GM23338 (cell line): ENCODE data around the gene BTBD9.

Experiments used
- CREB1 ChIP-seq: fragments of 250-450 bp; sonication (Bioruptor Pico); IDR thresholded peaks from 2 replicates; pipeline ENCODE4 v1.5.0; 2020; ENCODE audit warnings: low read depth, mild to moderate bottlenecking, moderate library complexity
- CTCF ChIP-seq, 2 experiments: fragments of 200-600 bp in 1 of 2; sonication (generic) in 1 of 2; conservative IDR thresholded peaks; 2 replicates each; pipeline versions ENCODE4 v1.5.1 to v1.6.1; 2016 to 2017; ENCODE audit warnings: antibody characterized with exemption in 2 of 2, low read depth in 2 of 2, mild to moderate bottlenecking in 2 of 2, moderate library complexity in 1 of 2
- ETS1 ChIP-seq: IDR thresholded peaks from 2 replicates; pipeline ENCODE4 v1.6.1; 2016; ENCODE audit warnings: antibody characterized with exemption
- EZH2 ChIP-seq: fragments of 200-600 bp; sonication (generic); IDR thresholded peaks from one replicate; pipeline ENCODE4 v1.8.0; 2017; ENCODE audit warnings: antibody characterized with exemption, mild to moderate bottlenecking, low read depth; ENCODE audit not compliant: unreplicated experiment
- EZH2phosphoT487 ChIP-seq: fragments of 200-600 bp; sonication (generic); IDR thresholded peaks from one replicate; pipeline ENCODE4 v1.8.1; 2018; ENCODE audit warnings: antibody characterized with exemption; ENCODE audit not compliant: unreplicated experiment
- JUNB ChIP-seq: IDR thresholded peaks from one replicate; pipeline ENCODE4 v1.6.1; 2016; ENCODE audit warnings: antibody characterized with exemption; ENCODE audit not compliant: unreplicated experiment
- POLR2AphosphoS5 ChIP-seq: IDR thresholded peaks from 2 replicates; pipeline ENCODE4 v1.6.1; 2016; ENCODE audit warnings: antibody characterized with exemption, low read depth
- REST ChIP-seq: IDR thresholded peaks from one replicate; pipeline ENCODE4 v1.6.1; 2018; ENCODE audit warnings: antibody characterized with exemption; ENCODE audit not compliant: unreplicated experiment

DNA sequence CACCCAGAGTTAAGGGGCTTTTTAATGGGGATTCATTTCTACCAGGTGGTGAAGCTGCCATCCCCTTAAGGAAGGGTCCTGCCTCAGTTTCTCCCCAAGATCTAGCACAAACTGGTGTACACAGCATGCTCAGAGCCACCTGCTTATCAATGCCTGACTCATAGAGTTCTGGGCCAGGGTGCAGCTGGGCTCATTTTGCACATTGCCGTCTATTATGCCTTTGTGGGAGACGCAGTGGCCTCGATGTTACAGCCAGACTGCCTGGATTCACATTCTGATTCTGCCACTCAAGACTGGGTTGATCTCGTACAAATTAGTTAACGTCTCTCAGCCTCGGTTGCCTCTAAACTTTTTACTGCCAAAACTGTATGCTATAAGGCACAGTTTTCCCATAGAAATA is 454.5 kb downstream of the BTBD9 start:
- TF ChIP-seq CTCF (conservative IDR thresholded peaks at IDR 0.05; ENCODE audit: low read depth in 2 of 2): no peak
- TF ChIP-seq EZH2: no peak
- no peak for TF ChIP-seq EZH2phosphoT487
- TF ChIP-seq POLR2AphosphoS5: no peak
- no peak for TF ChIP-seq REST
- no peak for TF ChIP-seq ETS1
- TF ChIP-seq JUNB: no peak
- TF ChIP-seq CREB1 (CRISPR knock-in tag): no peak
